ENCODE results near the gene SLC9A5.

The SLC9A5 gene

GRCh38 chr16:67264866-67265265 lies 16.1 kb downstream of the SLC9A5 start:
- POLR2A ChIA-PET, result interaction anchor here (0.8 to 2.2 kb wide), 2 partner anchors 17 to 62 kb away, joined by 3 to 7 read pairs; partner anchors contain the start of gene FHOD1
- no peak for DNase-seq (ENCODE audit: extremely low spot score)
- CTCF ChIA-PET, result interaction anchor here (0.7 kb wide), 1 partner anchor 43 kb away, joined by 3 read pairs; no protein-coding TSS in a partner anchor
- TF ChIP-seq ZNF384 (IDR thresholded peaks at IDR 0.05) (no peak), BHLHE40 (IDR thresholded peaks at IDR 0.05; ENCODE audit: borderline replicate concordance) (no peak), SP1 (IDR thresholded peaks at IDR 0.05) (no peak), ELF4 (IDR thresholded peaks at IDR 0.05) (no peak), TARDBP (IDR thresholded peaks at IDR 0.05) (no peak), HDGF (IDR thresholded peaks at IDR 0.05; ENCODE audit: borderline replicate concordance) (no peak), SUZ12 (IDR thresholded peaks at IDR 0.05) (no peak), FOXK2 (IDR thresholded peaks at IDR 0.05) (no peak), ARNT (IDR thresholded peaks at IDR 0.05) (no peak), NFRKB (IDR thresholded peaks at IDR 0.05) (no peak), L3MBTL2 (conservative IDR thresholded peaks at IDR 0.05) (no peak), LEF1 (IDR thresholded peaks at IDR 0.05; ENCODE audit: borderline replicate concordance) (no peak)
- TF ChIP-seq, protein P1, sequence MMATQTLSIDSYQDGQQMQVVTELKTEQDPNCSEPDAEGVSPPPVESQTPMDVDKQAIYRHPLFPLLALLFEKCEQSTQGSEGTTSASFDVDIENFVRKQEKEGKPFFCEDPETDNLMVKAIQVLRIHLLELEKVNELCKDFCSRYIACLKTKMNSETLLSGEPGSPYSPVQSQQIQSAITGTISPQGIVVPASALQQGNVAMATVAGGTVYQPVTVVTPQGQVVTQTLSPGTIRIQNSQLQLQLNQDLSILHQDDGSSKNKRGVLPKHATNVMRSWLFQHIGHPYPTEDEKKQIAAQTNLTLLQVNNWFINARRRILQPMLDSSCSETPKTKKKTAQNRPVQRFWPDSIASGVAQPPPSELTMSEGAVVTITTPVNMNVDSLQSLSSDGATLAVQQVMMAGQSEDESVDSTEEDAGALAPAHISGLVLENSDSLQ (IDR thresholded peaks at IDR 0.05), result no peak

- DNase-seq (ENCODE audit: extremely low spot score), result no peak
- POLR2A ChIA-PET, result interaction anchor here (2.2 kb wide), 1 partner anchor 18 kb away, joined by 7 read pairs; the partner anchor contains the start of gene FHOD1
- TF ChIP-seq LEF1 (IDR thresholded peaks at IDR 0.05; ENCODE audit: borderline replicate concordance) (no peak), FOXA1 (IDR thresholded peaks at IDR 0.05) (no peak), SP1 (IDR thresholded peaks at IDR 0.05) (no peak), L3MBTL2 (conservative IDR thresholded peaks at IDR 0.05) (no peak), HDGF (IDR thresholded peaks at IDR 0.05; ENCODE audit: borderline replicate concordance) (no peak), CTBP1 (IDR thresholded peaks at IDR 0.05; ENCODE audit: borderline replicate concordance) (no peak), FOXM1 (IDR thresholded peaks at IDR 0.05; ENCODE audit: borderline replicate concordance) (no peak), SUZ12 (IDR thresholded peaks at IDR 0.05) (no peak), NFRKB (IDR thresholded peaks at IDR 0.05) (no peak)
- TF ChIP-seq, protein P1 (IDR thresholded peaks at IDR 0.05), result no peak
- CTCF ChIA-PET, result interaction anchor here (0.8 kb wide), 1 partner anchor 215 kb away, joined by 3 read pairs; the partner anchor contains the start of gene ATP6V0D1
Observed at GRCh38 chr16:67265834-67266233, 17.1 kb downstream of the SLC9A5 start.

GRCh38 chr16:67268136-67268579 lies 19.4 kb downstream of the SLC9A5 start:
- ChIA-PET CTCF (interaction anchor here (0.7 kb wide), 1 partner anchor 39 kb away, joined by 5 read pairs; no protein-coding TSS in a partner anchor), POLR2A (interaction anchor here (1.3 kb wide), 2 partner anchors 10 kb away, joined by 3 read pairs; no protein-coding TSS in a partner anchor)
- no peak for DNase-seq (ENCODE audit: extremely low spot score)
- TF ChIP-seq NFRKB (IDR thresholded peaks at IDR 0.05) (no peak), ELF4 (IDR thresholded peaks at IDR 0.05) (no peak), L3MBTL2 (conservative IDR thresholded peaks at IDR 0.05) (no peak), SP1 (IDR thresholded peaks at IDR 0.05) (no peak), CTBP1 (IDR thresholded peaks at IDR 0.05; ENCODE audit: borderline replicate concordance) (no peak), BHLHE40 (IDR thresholded peaks at IDR 0.05; ENCODE audit: borderline replicate concordance) (no peak), FOXM1 (IDR thresholded peaks at IDR 0.05; ENCODE audit: borderline replicate concordance) (no peak), FOXK2 (IDR thresholded peaks at IDR 0.05) (no peak), LEF1 (IDR thresholded peaks at IDR 0.05; ENCODE audit: borderline replicate concordance) (no peak), ARNT (IDR thresholded peaks at IDR 0.05) (no peak), HDGF (IDR thresholded peaks at IDR 0.05; ENCODE audit: borderline replicate concordance) (no peak), FOXA1 (IDR thresholded peaks at IDR 0.05) (no peak), SUZ12 (IDR thresholded peaks at IDR 0.05) (no peak), TARDBP (IDR thresholded peaks at IDR 0.05) (no peak), ZNF384 (IDR thresholded peaks at IDR 0.05) (no peak)
- TF ChIP-seq, protein P1 (IDR thresholded peaks at IDR 0.05), result no peak

- no peak for TF ChIP-seq NFRKB (IDR thresholded peaks at IDR 0.05)
- ChIA-PET POLR2A (interaction anchor here (0.7 kb wide), 1 partner anchor 22 kb away, joined by 3 read pairs; no protein-coding TSS in a partner anchor), CTCF (interaction anchor here (0.6 kb wide), 1 partner anchor 11 kb away, joined by 4 read pairs; no protein-coding TSS in a partner anchor)
- DNase-seq (ENCODE audit: extremely low spot score), result no peak
Observed at GRCh38 chr16:67269766-67270165, 21.0 kb downstream of the SLC9A5 start.

DNA sequence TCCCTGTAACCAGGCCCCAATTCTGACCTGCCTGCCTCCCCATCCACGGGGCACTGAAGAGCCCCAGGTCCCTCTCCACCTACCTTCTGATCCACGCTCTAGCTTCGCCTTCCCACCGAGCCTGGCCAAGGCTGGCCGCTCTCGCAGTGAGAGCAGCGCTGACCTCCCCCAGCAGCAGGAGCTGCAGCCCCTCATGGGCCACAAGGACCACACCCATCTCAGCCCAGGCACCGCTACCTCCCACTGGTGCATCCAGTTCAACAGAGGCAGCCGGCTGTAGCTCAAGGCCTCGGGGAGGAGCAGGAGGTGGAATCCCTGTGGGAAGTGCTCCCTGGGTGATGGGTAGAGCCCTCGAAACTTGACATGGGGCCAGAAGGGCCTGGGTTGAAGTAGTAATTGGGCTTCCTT lies 22.2 kb downstream of the SLC9A5 start:
- ChIA-PET CTCF (interaction anchor here (0.8 kb wide), 1 partner anchor 10 kb away, joined by 3 read pairs; no protein-coding TSS in a partner anchor), POLR2A (interaction anchor here (1.1 kb wide), 1 partner anchor 11 kb away, joined by 3 read pairs; no protein-coding TSS in a partner anchor)
- DNase-seq (ENCODE audit: extremely low spot score), result no peak
- TF ChIP-seq HDGF (IDR thresholded peaks at IDR 0.05; ENCODE audit: borderline replicate concordance), result no peak
- TF ChIP-seq FOXM1 (IDR thresholded peaks at IDR 0.05; ENCODE audit: borderline replicate concordance), result no peak
- no peak for TF ChIP-seq CTBP1 (IDR thresholded peaks at IDR 0.05; ENCODE audit: borderline replicate concordance)
- TF ChIP-seq TARDBP (IDR thresholded peaks at IDR 0.05), result no peak
- TF ChIP-seq, protein P1 (IDR thresholded peaks at IDR 0.05), result no peak
- no peak for TF ChIP-seq NFRKB (IDR thresholded peaks at IDR 0.05)
- no peak for TF ChIP-seq SUZ12 (IDR thresholded peaks at IDR 0.05)
- TF ChIP-seq FOXK2 (IDR thresholded peaks at IDR 0.05), result no peak
- TF ChIP-seq ARNT (IDR thresholded peaks at IDR 0.05), result no peak
- no peak for TF ChIP-seq BHLHE40 (IDR thresholded peaks at IDR 0.05; ENCODE audit: borderline replicate concordance)
- no peak for TF ChIP-seq FOXA1 (IDR thresholded peaks at IDR 0.05)
- no peak for TF ChIP-seq SP1 (IDR thresholded peaks at IDR 0.05)
- TF ChIP-seq L3MBTL2 (conservative IDR thresholded peaks at IDR 0.05), result no peak
- no peak for TF ChIP-seq ELF4 (IDR thresholded peaks at IDR 0.05)
- no peak for TF ChIP-seq ZNF384 (IDR thresholded peaks at IDR 0.05)
- TF ChIP-seq LEF1 (IDR thresholded peaks at IDR 0.05; ENCODE audit: borderline replicate concordance), result no peak

Data from HEK293T (cell line).